SK-N-SH treated with all-trans-retinoic acid at 6 μM for 48 hours (cell line): ENCODE measurements around the gene SUN2.

Source experiments
- ATAC-seq: fragments of 200-7000 bp; cut with Tn5 transposase; 3 replicates; pipeline ENCODE4 v1.9.1; 2020; ENCODE audit warnings: mild to moderate bottlenecking, moderate library complexity
- ARNTL ChIP-seq: fragments of 450-650 bp; formaldehyde crosslinking; IDR thresholded peaks from 2 replicates; pipeline ENCODE4 v1.5.0; 2020; ENCODE audit warnings: low read depth, mild to moderate bottlenecking, moderate library complexity, borderline replicate concordance
- BACH2 ChIP-seq: fragments of 250-450 bp; sonication (Bioruptor Pico); IDR thresholded peaks from 2 replicates; pipeline ENCODE4 v1.9.0; 2021; ENCODE audit warnings: mild to moderate bottlenecking, borderline replicate concordance
- CSDC2 ChIP-seq: fragments of 250-450 bp; sonication (Bioruptor Pico); IDR thresholded peaks from 2 replicates; pipeline ENCODE4 v1.5.0; 2020; ENCODE audit warnings: mild to moderate bottlenecking, moderate library complexity
- CSRNP3 ChIP-seq: fragments of 250-450 bp; sonication (Bioruptor Pico); IDR thresholded peaks from 2 replicates; pipeline ENCODE4 v1.5.1; 2021; ENCODE audit warnings: mild to moderate bottlenecking, moderate library complexity
- ESRRG ChIP-seq: fragments of 250-450 bp; sonication (Bioruptor Pico); IDR thresholded peaks from 2 replicates; pipeline ENCODE4 v1.6.1; 2021; ENCODE audit warnings: mild to moderate bottlenecking
- GLIS3 ChIP-seq: fragments of 250-450 bp; sonication (Bioruptor Pico); IDR thresholded peaks from 2 replicates; pipeline ENCODE4 v1.5.0; 2020; ENCODE audit warnings: mild to moderate bottlenecking, moderate library complexity
- ISL1 ChIP-seq: fragments of 250-450 bp; sonication (Bioruptor Pico); IDR thresholded peaks from 2 replicates; pipeline ENCODE4 v2.1.2; 2022; ENCODE audit warnings: mild to moderate bottlenecking, moderate library complexity
- OSR1 ChIP-seq: fragments of 250-450 bp; sonication (Bioruptor Pico); IDR thresholded peaks from 2 replicates; pipeline ENCODE4 v1.8.0; 2022; ENCODE audit warnings: moderate library complexity, mild to moderate bottlenecking, inconsistent platforms
- PPARA ChIP-seq: fragments of 250-450 bp; sonication (Bioruptor Pico); IDR thresholded peaks from 2 replicates; pipeline ENCODE4 v1.5.0; 2020; ENCODE audit warnings: mild to moderate bottlenecking, borderline replicate concordance
- RARB ChIP-seq: fragments of 250-450 bp; sonication (Bioruptor Pico); IDR thresholded peaks from 2 replicates; pipeline ENCODE4 v1.8.0; 2021; ENCODE audit warnings: mild to moderate bottlenecking, moderate library complexity
- SNAI2 ChIP-seq: fragments of 250-450 bp; sonication (Bioruptor Pico); IDR thresholded peaks from 2 replicates; pipeline ENCODE4 v1.5.0; 2020; ENCODE audit warnings: mild to moderate bottlenecking, moderate library complexity
- TCF4 ChIP-seq: fragments of 250-450 bp; sonication (Bioruptor Pico); IDR thresholded peaks from 2 replicates; pipeline ENCODE4 v1.8.0; 2021; ENCODE audit warnings: mild to moderate bottlenecking, moderate library complexity, borderline replicate concordance
- TOX ChIP-seq: fragments of 250-450 bp; sonication (Bioruptor Pico); IDR thresholded peaks from 2 replicates; pipeline ENCODE4 v1.8.0; 2021; ENCODE audit warnings: mild to moderate bottlenecking, moderate library complexity, borderline replicate concordance
- TSHZ2 ChIP-seq: fragments of 250-450 bp; sonication (Bioruptor Pico); IDR thresholded peaks from 2 replicates; pipeline ENCODE4 v1.5.0; 2020; ENCODE audit warnings: mild to moderate bottlenecking, moderate library complexity
- ZC3H10 ChIP-seq: fragments of 250-450 bp; sonication (Bioruptor Pico); IDR thresholded peaks from 2 replicates; pipeline ENCODE4 v1.5.1; 2021; ENCODE audit warnings: mild to moderate bottlenecking, moderate library complexity
- ZFP3 ChIP-seq: fragments of 250-450 bp; sonication (Bioruptor Pico); IDR thresholded peaks from 2 replicates; pipeline ENCODE4 v1.5.0; 2020; ENCODE audit warnings: mild to moderate bottlenecking, moderate library complexity
- ZFP30 ChIP-seq: fragments of 450-650 bp; formaldehyde crosslinking; IDR thresholded peaks from 2 replicates; pipeline ENCODE4 v1.5.0; 2022; ENCODE audit warnings: mild to moderate bottlenecking, moderate library complexity
- ZNF565 ChIP-seq: fragments of 450-650 bp; formaldehyde crosslinking; conservative IDR thresholded peaks from 2 replicates; pipeline ENCODE4 v1.5.0; 2020; ENCODE audit warnings: low read depth, mild to moderate bottlenecking, moderate library complexity
- ZNF70 ChIP-seq: fragments of 450-650 bp; formaldehyde crosslinking; IDR thresholded peaks from 2 replicates; pipeline ENCODE4 v1.5.0; 2020; ENCODE audit warnings: mild to moderate bottlenecking, moderate library complexity
- ZNF8 ChIP-seq: fragments of 450-650 bp; formaldehyde crosslinking; IDR thresholded peaks from 2 replicates; pipeline ENCODE4 v1.5.0; 2020; ENCODE audit warnings: mild to moderate bottlenecking, moderate library complexity
- TF ChIP-seq, protein P1 (sequence below): fragments of 250-450 bp; sonication (Bioruptor Pico); IDR thresholded peaks from 2 replicates; pipeline ENCODE4 v1.5.1; 2020; ENCODE audit warnings: low read depth, mild to moderate bottlenecking, moderate library complexity
- TF ChIP-seq, protein P2 (sequence below): fragments of 250-450 bp; sonication (Bioruptor Pico); IDR thresholded peaks from 2 replicates; pipeline ENCODE4 v1.8.0; 2021; ENCODE audit warnings: low read depth, mild to moderate bottlenecking, moderate library complexity, borderline replicate concordance
- TF ChIP-seq, protein P3 (sequence below): fragments of 250-450 bp; sonication (Bioruptor Pico); IDR thresholded peaks from 2 replicates; pipeline ENCODE4 v1.8.0; 2020; ENCODE audit warnings: mild to moderate bottlenecking, moderate library complexity, borderline replicate concordance

Gene SUN2

DNA sequence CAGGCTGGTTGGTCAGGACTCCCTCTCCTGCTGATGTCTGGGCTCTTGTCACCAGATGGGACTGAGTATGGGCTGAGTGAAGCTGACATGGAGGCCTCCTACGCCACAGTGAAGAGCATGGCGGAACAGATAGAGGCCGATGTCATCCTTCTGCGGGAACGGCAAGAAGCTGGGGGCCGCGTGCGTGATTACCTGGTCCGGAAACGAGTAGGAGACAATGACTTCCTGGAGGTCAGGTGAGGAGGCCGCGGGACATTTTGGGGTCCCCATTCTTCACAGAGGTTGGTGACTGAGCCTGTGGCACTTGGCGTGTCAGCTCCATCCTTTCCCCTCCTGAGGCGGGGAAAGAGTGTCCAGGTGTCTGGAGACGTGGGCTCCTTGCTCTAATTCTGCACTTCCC is 39.9 kb downstream of the SUN2 start:
- no peak for TF ChIP-seq CSDC2 (CRISPR knock-in tag)
- TF ChIP-seq TOX (CRISPR knock-in tag), result no peak
- no peak for TF ChIP-seq RARB (CRISPR knock-in tag)
- no peak for ATAC-seq

DNA sequence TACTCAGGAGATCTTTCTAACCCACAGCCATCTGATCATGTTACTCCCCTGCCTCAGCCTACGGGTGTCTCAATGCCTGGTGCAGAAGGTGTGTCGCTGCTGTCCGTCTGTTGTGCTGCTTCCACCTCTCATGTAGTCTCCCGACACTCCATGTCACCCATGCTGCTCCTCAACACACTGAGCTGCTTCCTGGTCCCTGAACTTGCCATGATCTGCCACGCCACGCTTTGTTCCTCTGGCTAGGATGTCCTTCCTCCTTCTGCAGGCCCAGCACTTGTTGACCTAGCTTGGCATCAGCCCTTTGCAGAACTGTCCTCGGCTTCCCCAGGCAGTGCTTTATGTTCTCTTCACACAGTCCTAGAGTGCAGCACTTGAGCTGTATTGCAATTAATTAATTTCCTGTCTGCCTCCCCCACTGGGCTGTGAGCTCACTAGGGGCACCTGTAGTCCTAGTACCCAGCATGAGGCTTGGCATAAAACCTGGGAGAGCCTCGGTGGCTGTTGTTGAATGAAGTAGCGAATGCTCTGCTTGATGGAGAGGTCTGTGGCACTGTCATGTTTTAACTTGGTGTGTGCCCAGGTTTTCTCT is 40.5 kb downstream of the SUN2 start:
- ATAC-seq, result no peak
- no peak for TF ChIP-seq TCF4
- no peak for TF ChIP-seq ZNF8 (CRISPR knock-in tag)
- TF ChIP-seq CSRNP3, result no peak
- no peak for TF ChIP-seq BACH2 (CRISPR knock-in tag)
- no peak for TF ChIP-seq ARNTL (CRISPR knock-in tag)
- no peak for TF ChIP-seq TSHZ2 (CRISPR knock-in tag)
- no peak for TF ChIP-seq SNAI2 (CRISPR knock-in tag)
- no peak for TF ChIP-seq TOX (CRISPR knock-in tag)
- TF ChIP-seq ESRRG (CRISPR knock-in tag), result no peak
- TF ChIP-seq ISL1 (CRISPR knock-in tag), result no peak
- TF ChIP-seq, protein P1, sequence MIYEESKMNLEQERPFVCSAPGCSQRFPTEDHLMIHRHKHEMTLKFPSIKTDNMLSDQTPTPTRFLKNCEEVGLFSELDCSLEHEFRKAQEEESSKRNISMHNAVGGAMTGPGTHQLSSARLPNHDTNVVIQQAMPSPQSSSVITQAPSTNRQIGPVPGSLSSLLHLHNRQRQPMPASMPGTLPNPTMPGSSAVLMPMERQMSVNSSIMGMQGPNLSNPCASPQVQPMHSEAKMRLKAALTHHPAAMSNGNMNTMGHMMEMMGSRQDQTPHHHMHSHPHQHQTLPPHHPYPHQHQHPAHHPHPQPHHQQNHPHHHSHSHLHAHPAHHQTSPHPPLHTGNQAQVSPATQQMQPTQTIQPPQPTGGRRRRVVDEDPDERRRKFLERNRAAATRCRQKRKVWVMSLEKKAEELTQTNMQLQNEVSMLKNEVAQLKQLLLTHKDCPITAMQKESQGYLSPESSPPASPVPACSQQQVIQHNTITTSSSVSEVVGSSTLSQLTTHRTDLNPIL, result no peak
- TF ChIP-seq, protein P2, sequence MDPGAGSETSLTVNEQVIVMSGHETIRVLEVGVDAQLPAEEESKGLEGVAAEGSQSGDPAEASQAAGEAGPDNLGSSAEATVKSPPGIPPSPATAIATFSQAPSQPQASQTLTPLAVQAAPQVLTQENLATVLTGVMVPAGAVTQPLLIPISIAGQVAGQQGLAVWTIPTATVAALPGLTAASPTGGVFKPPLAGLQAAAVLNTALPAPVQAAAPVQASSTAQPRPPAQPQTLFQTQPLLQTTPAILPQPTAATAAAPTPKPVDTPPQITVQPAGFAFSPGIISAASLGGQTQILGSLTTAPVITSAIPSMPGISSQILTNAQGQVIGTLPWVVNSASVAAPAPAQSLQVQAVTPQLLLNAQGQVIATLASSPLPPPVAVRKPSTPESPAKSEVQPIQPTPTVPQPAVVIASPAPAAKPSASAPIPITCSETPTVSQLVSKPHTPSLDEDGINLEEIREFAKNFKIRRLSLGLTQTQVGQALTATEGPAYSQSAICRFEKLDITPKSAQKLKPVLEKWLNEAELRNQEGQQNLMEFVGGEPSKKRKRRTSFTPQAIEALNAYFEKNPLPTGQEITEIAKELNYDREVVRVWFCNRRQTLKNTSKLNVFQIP, result no peak
- no peak for TF ChIP-seq ZFP3
- no peak for TF ChIP-seq ZNF565 (CRISPR knock-in tag)
- TF ChIP-seq, protein P3, sequence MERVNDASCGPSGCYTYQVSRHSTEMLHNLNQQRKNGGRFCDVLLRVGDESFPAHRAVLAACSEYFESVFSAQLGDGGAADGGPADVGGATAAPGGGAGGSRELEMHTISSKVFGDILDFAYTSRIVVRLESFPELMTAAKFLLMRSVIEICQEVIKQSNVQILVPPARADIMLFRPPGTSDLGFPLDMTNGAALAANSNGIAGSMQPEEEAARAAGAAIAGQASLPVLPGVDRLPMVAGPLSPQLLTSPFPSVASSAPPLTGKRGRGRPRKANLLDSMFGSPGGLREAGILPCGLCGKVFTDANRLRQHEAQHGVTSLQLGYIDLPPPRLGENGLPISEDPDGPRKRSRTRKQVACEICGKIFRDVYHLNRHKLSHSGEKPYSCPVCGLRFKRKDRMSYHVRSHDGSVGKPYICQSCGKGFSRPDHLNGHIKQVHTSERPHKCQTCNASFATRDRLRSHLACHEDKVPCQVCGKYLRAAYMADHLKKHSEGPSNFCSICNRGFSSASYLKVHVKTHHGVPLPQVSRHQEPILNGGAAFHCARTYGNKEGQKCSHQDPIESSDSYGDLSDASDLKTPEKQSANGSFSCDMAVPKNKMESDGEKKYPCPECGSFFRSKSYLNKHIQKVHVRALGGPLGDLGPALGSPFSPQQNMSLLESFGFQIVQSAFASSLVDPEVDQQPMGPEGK, result no peak
- TF ChIP-seq PPARA (CRISPR knock-in tag), result no peak
- no peak for TF ChIP-seq ZFP30 (CRISPR knock-in tag)
- no peak for TF ChIP-seq GLIS3 (CRISPR knock-in tag)
- TF ChIP-seq OSR1 (CRISPR knock-in tag), result no peak
- TF ChIP-seq RARB (CRISPR knock-in tag), result no peak

DNA sequence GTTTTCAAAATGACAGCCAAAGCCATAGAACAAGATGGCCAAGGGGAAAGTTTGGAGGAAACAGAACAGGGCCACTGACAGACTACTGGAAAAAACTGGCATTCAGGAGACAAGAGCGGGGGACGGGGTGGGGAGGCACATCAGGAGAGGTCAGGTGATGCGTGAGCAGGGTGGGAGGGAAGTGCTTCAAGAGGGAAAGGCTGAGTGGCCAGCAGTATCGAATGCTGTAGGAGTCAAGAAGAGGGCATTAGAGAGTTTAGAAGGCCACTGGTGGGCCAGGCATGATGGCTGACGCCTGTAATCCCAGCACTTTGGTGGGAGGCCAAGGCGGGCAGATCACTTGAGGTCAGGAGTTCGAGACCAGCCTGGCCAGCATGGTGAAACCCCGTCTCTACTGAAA is 41.9 kb downstream of the SUN2 start:
- ATAC-seq, result no peak
- no peak for TF ChIP-seq BACH2 (CRISPR knock-in tag)
- TF ChIP-seq ESRRG (CRISPR knock-in tag), result no peak
- TF ChIP-seq, protein P3, result no peak
- no peak for TF ChIP-seq SNAI2 (CRISPR knock-in tag)
- no peak for TF ChIP-seq TOX (CRISPR knock-in tag)
- no peak for TF ChIP-seq ZFP30 (CRISPR knock-in tag)
- TF ChIP-seq ZNF70 (CRISPR knock-in tag), result no peak
- TF ChIP-seq ZC3H10, result no peak
- TF ChIP-seq, protein P2, result no peak
- TF ChIP-seq GLIS3 (CRISPR knock-in tag), result no peak
- TF ChIP-seq PPARA (CRISPR knock-in tag), result no peak
- TF ChIP-seq ZNF565 (CRISPR knock-in tag), result no peak
